Fibroblast of pulmonary artery (primary cell): ENCODE measurements around the gene CCDC74A.
"Not testable (repeated sequence)": the region's sequence is repeated elsewhere in the genome, so short reads cannot be mapped to it uniquely, and the experiment has no call there.

Experiments
- DNase-seq: peaks from one replicate; pipeline ENCODE4 v3.0.0-alpha.2; 2010; ENCODE audit warnings: low read depth
- H3K4me3 ChIP-seq: replicated peaks from 2 replicates; pipeline ENCODE4 v1.5.1; 2011; ENCODE audit warnings: low read depth, mild to moderate bottlenecking, control low read depth, low read length, moderate library complexity
- CTCF ChIP-seq: IDR thresholded peaks from 2 replicates; pipeline ENCODE4 v1.5.1; 2011; ENCODE audit warnings: mild to moderate bottlenecking, control low read depth, low read length, inconsistent platforms; ENCODE audit errors: missing control alignments

The CCDC74A gene

DNA sequence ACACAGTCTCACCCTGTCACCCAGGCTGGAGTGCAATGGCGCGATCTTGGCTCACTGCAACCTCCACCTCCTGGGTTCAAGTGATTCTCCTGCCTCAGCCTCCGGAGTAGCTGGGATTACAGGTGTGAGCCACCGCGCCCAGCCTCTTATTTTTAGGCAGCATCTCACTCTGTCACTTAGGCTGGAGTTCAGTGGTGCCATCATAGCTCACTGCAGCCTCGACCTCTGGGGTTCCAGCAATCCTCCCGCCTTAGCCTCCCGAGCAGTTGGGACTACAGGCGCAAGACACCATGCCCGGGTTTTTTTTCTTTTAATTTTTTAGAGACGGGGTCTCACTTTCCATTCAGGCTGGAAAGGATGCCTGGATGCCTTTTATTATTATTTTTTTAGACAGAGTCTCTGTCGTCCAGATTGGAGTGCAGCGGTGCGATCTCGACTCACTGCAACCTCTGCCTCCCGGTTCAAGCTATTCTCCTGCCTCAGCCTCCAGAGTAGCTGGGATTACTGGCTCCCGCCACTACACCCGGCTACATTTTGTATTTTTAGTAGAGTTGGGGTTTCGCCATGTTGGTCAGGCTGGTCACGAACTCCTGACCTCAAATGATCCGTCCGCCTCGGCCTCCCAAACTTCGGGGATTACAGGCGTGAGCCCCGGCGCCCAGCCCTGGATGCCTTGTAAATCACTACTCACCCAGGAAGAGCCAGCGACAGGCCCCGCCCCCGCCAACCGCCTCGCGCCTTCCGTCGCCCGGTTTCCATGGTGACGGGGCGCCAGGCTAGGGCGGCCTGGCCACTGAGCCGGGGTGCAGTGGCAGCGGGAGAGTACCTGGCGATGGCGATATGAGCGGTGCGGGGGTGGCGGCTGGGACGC, at the start of gene CCDC74A:
TSS of gene CCDC74A (plus strand) at position 758 of the 871 bp plus-strand sequence. CDS start at position 841, 83 bp downstream.
- H3K4me3 ChIP-seq, result peak within 1 kb of the TSS; percentile 44
- peak; percentile 39 for DNase-seq

- DNase-seq, H3K4me3 ChIP-seq: not testable (repeated sequence)
Measured at GRCh38 chr2:131478074-131478849, 49.4 kb upstream of the CCDC74A start.

GRCh38 chr2:131478850-131479461, 48.7 kb upstream of the CCDC74A start:
- H3K4me3 ChIP-seq, DNase-seq: not testable (repeated sequence)

DNA sequence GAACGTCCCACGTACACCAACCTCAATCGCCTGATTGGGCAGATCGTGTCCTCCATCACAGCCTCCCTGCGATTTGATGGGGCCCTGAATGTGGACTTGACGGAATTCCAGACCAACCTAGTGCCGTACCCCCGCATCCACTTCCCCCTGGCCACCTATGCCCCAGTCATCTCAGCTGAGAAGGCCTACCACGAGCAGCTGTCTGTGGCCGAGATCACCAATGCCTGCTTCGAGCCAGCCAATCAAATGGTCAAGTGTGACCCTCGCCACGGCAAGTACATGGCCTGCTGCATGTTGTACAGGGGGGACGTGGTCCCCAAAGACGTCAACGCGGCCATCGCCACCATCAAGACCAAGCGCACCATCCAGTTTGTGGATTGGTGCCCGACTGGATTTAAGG, 47.3 kb upstream of the CCDC74A start:
- DNase-seq, H3K4me3 ChIP-seq: not testable (repeated sequence)

DNA sequence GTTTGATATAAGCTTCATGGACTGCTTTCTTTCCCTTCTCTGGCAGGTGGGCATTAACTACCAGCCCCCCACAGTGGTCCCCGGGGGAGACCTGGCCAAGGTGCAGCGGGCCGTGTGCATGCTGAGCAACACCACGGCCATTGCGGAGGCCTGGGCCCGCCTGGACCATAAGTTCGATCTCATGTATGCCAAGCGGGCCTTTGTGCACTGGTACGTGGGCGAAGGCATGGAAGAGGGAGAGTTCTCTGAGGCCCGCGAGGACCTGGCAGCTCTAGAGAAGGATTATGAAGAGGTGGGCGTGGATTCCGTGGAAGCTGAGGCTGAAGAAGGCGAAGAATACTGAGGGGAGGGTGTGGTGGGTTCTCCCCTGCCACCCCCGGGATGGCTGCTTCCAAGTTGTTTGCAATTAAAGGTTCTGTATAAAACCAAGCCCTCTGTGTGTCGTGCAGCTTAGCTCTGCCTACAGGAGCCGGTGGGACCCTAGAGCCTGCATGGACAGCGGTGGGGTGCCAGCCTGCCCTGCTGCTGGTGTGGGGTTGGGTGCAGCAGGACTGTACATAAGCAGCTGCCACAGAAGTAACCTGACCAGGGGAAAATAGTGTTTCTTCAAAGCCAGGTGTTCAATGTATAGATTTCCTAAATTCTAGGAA, 45.1 kb upstream of the CCDC74A start:
- not testable (repeated sequence) for DNase-seq, H3K4me3 ChIP-seq

DNA sequence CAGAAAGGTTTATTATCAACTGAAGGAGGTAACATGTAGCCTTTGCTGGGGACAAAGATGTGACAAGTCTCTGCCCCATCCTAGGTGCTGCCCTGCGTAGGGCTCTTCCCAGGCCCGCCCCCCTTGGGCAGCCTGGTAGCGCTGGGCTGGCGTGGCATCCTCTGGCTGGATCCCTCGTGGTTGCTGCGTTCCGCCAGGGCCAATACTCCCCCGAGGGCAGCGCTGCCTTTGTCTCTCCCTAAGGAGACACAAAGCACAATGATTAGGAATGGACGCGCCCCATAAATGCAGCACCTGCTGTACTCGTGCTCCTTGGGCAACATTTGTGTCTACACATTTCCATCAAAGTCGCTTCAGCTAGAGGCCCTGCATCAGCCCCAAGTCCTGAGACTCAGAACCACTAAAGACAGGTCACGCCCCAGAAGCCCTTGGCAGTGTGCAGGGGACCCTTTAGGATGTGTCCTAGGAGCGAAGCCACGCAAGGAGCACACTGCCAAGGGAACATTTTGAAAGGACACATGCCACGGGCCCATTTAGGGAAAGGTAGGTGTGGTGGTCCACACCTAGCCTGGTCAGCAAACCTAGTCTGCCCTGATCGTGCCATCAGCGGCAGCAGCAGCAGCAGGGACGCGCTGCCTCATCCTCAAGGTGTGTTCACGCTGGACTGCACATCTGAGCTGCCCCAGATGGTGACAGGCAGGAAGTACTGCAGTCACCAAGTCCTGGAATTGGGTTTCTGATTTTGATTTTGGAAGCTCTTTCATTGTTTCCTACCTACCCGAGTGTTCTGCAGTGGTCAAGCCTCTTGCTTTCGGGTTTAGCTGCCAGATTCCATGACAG, 43.5 kb upstream of the CCDC74A start:
- DNase-seq, H3K4me3 ChIP-seq: not testable (repeated sequence)

DNA sequence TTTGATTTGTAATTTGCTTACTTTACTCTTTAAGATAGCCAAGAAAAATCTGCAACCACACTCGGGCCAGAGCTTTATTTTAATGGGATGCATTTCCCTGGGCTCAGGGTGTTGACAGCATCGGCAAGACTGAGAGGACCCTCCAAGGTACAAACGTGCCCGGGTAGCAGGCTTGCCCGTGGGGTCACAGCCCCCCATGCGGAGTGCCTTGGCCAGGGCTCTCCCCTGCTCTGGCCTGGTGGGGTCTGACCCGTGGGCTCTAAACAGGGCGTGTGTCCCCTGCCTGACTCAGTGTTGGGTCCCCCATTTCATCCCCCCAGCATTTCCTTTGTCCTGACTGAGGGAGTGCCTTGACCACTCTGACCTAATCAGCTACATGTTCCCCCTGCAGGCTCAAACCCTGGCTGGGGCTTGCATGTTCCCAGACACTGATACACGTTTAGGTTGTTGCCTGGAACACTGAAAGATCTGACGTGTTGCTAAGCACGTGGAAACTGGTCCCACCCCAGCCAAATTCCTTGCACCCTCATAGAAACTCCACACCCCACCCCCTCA, 42.7 kb upstream of the CCDC74A start:
- DNase-seq, result not testable (repeated sequence)

GRCh38 chr2:131486201-131486902, 41.3 kb upstream of the CCDC74A start:
- DNase-seq, result not testable (repeated sequence)

More for the DNA sequence above, 42.7 kb upstream of the CCDC74A start:
- not testable (repeated sequence) for H3K4me3 ChIP-seq

GRCh38 chr2:131488306-131489205, 39.1 kb upstream of the CCDC74A start:
- DNase-seq, result no peak
- H3K4me3 ChIP-seq, result no peak overlapping the region
- no peak for TF ChIP-seq CTCF

More at GRCh38 chr2:131486201-131486902, 41.3 kb upstream of the CCDC74A start:
- not testable (repeated sequence) for H3K4me3 ChIP-seq

DNA sequence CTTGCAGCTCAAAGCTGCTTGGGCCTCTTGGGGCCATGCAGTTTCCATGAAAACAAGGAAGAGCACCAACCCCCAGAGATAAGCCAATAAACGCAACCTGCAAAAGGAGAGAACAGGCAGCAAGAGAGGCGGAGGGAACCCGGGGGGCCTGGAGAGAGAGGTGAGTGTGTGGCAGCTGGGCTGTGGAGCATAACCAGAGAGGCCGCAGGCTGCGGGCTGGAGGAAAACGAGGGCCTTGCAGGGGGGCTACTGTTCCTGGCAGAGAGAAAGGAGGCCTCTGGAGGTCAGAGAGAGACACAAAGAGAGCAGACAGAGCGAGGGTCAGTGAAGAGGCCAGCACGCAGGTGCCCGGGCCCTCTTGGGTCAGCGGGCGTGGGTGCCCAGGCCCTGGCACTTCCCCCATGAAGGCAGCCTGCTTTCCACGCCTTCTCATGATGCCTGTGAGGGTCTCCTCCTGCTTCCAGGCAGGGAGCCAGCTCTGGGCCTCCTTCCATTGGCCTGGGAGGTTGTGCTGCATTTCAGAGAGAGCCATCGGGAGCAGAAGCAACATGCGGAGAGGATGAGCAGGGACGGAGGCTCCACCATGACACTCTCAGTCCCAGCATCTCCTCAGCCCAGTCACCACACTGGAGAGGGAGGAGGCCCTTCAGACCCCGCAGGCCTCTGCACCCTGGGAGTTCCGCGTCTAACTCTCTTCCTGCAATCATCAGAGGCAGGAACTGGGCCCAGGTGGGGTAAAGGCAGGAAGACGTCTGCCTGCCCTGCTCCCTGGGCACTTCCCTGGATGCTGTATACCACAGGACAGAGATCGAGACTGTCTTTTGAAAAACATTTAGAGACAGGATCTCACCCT, 36.8 kb upstream of the CCDC74A start:
- H3K4me3 ChIP-seq, result peak overlapping the region; percentile 56
- not testable (repeated sequence) for DNase-seq

DNA sequence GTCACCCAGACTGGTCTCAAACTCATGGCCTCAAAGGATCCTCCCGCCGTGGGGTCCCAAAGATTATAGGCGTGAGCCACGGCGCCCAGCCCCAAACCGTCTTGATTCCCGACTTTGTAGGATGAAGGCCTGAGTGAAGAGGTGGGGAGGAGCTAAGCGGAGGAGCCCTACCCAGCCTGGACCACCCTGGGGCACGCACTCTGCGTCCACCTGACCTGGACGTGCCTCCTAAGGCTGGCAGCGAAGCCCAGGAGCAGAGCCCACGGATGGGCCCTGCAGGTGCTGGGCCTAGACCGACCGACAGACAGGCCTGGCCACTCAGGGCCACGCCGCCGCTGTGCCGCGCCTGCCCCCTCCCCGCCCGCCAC, 36.2 kb upstream of the CCDC74A start:
- DNase-seq, result not testable (repeated sequence)
- peak overlapping the region; percentile 56 for H3K4me3 ChIP-seq

GRCh38 chr2:131492015-131492417, 35.7 kb upstream of the CCDC74A start, which contains the start of gene MZT2A:
Gene MZT2A, minus strand, starts transcription at chr2:131492397. Its CDS starts 21 bp downstream, at chr2:131492376.
- DNase-seq, result not testable (repeated sequence)
- H3K4me3 ChIP-seq, result peak within 1 kb of the TSS; percentile 88
